ENCODE results near the gene PHF21B.
"Not testable (repeated sequence)": the region's sequence is repeated elsewhere in the genome, so short reads cannot be mapped to it uniquely, and the experiment has no call there.

PHF21B gene

GRCh38 chr22:45053571-45053970 lies 43.8 kb upstream of the PHF21B start:
- H3K4me2 ChIP-seq (ENCODE audit: low read length, poor library complexity, severe bottlenecking): no peak overlapping the region
- H2AK5ac ChIP-seq (ENCODE audit: low read length, severe bottlenecking): no peak overlapping the region
- no peak overlapping the region for H3K4ac ChIP-seq (ENCODE audit: low read depth in 1 of 2, low read length in 2 of 2)
- H2BK12ac ChIP-seq (ENCODE audit: low read length in 2 of 2): no peak overlapping the region
- H3K36me3 ChIP-seq (ENCODE audit: control insufficient read depth in 1 of 2, insufficient read depth in 2 of 2, low read depth in 1 of 2, low read length in 2 of 2): no peaks in the 10 kb centered on the region
- H4K91ac ChIP-seq (ENCODE audit: low read length): no peak overlapping the region
- H2BK5ac ChIP-seq (ENCODE audit: low read depth, low read length, poor library complexity, severe bottlenecking): no peak overlapping the region
- H3K4me3 ChIP-seq (ENCODE audit: insufficient read depth in 1 of 2, low read depth in 1 of 2, low read length in 2 of 2): no peak overlapping the region
- no peaks in the 10 kb centered on the region for H3K79me1 ChIP-seq (replicated peaks; ENCODE audit: low read length, poor library complexity, severe bottlenecking)
- H2BK120ac ChIP-seq (ENCODE audit: low read depth, low read length): no peak overlapping the region
- no peak overlapping the region for H2AFZ ChIP-seq (ENCODE audit: low read depth, low read length)
- peaks cover 45 to 81% of the 10 kb centered on the region in 2 experiments for H3K27me3 ChIP-seq (ENCODE audit: control insufficient read depth in 1 of 2, insufficient read depth in 1 of 2, low read length in 2 of 2)
- H4K8ac ChIP-seq (ENCODE audit: low read length): no peak overlapping the region
- H2BK15ac ChIP-seq (ENCODE audit: low read depth, poor library complexity, severe bottlenecking): no peak overlapping the region
- no peak overlapping the region for H3K27ac ChIP-seq (ENCODE audit: low read length, poor library complexity, severe bottlenecking)
- H3K9me3 ChIP-seq (ENCODE audit: control insufficient read depth, low read length): no peaks in the 10 kb centered on the region
- DNase-seq: no peak
- no peak overlapping the region for H3K14ac ChIP-seq (ENCODE audit: low read length in 2 of 2)
- no peak overlapping the region for H3K18ac ChIP-seq (ENCODE audit: low read depth in 1 of 2, low read length in 2 of 2)
- no peak overlapping the region for H3K23ac ChIP-seq (ENCODE audit: low read length in 2 of 2)
- H3K4me1 ChIP-seq (ENCODE audit: control insufficient read depth, insufficient read depth, low read depth, low read length): no peaks in the 10 kb centered on the region
- 14% methylated on average over 1 of the region's 1 CpG for WGBS
- no peak overlapping the region for H3K9ac ChIP-seq (ENCODE audit: low read length)

GRCh38 chr22:45053094-45053493 lies 43.3 kb upstream of the PHF21B start:
- no peak overlapping the region for H4K91ac ChIP-seq (ENCODE audit: low read length)
- H3K14ac ChIP-seq (ENCODE audit: low read length in 2 of 2): no peak overlapping the region
- no peak overlapping the region for H2AK5ac ChIP-seq (ENCODE audit: low read length, severe bottlenecking)
- no peak overlapping the region for H3K27ac ChIP-seq (ENCODE audit: low read length, poor library complexity, severe bottlenecking)
- H4K8ac ChIP-seq (ENCODE audit: low read length): no peak overlapping the region
- no peaks in the 10 kb centered on the region for H3K36me3 ChIP-seq (ENCODE audit: control insufficient read depth in 1 of 2, insufficient read depth in 2 of 2, low read depth in 1 of 2, low read length in 2 of 2)
- no peak overlapping the region for H3K4me3 ChIP-seq (ENCODE audit: insufficient read depth in 1 of 2, low read depth in 1 of 2, low read length in 2 of 2)
- no peaks in the 10 kb centered on the region for H3K4me1 ChIP-seq (ENCODE audit: control insufficient read depth, insufficient read depth, low read depth, low read length)
- no peaks in the 10 kb centered on the region for H3K79me1 ChIP-seq (replicated peaks; ENCODE audit: low read length, poor library complexity, severe bottlenecking)
- H3K23ac ChIP-seq (ENCODE audit: low read length in 2 of 2): no peak overlapping the region
- H2BK120ac ChIP-seq (ENCODE audit: low read depth, low read length): no peak overlapping the region
- no peak for DNase-seq
- 20% methylated on average over 1 of the region's 1 CpG for WGBS
- H3K9ac ChIP-seq (ENCODE audit: low read length): no peak overlapping the region
- no peak overlapping the region for H3K4me2 ChIP-seq (ENCODE audit: low read length, poor library complexity, severe bottlenecking)
- H3K9me3 ChIP-seq (ENCODE audit: control insufficient read depth, low read length): no peaks in the 10 kb centered on the region
- H2AFZ ChIP-seq (ENCODE audit: low read depth, low read length): no peak overlapping the region
- H2BK12ac ChIP-seq (ENCODE audit: low read length in 2 of 2): no peak overlapping the region
- peaks cover 47 to 81% of the 10 kb centered on the region in 2 experiments for H3K27me3 ChIP-seq (ENCODE audit: control insufficient read depth in 1 of 2, insufficient read depth in 1 of 2, low read length in 2 of 2)
- no peak overlapping the region for H3K4ac ChIP-seq (ENCODE audit: low read depth in 1 of 2, low read length in 2 of 2)
- H3K18ac ChIP-seq (ENCODE audit: low read depth in 1 of 2, low read length in 2 of 2): no peak overlapping the region
- no peak overlapping the region for H2BK15ac ChIP-seq (ENCODE audit: low read depth, poor library complexity, severe bottlenecking)
- H2BK5ac ChIP-seq (ENCODE audit: low read depth, low read length, poor library complexity, severe bottlenecking): no peak overlapping the region

- not testable (repeated sequence) for H4K91ac ChIP-seq (ENCODE audit: low read length); H3K4me2 ChIP-seq (ENCODE audit: low read length, poor library complexity, severe bottlenecking); H4K8ac ChIP-seq (ENCODE audit: low read length); H2BK5ac ChIP-seq (ENCODE audit: low read depth, low read length, poor library complexity, severe bottlenecking); H2BK12ac ChIP-seq (ENCODE audit: low read length in 2 of 2); H2BK15ac ChIP-seq (ENCODE audit: low read depth, poor library complexity, severe bottlenecking); H3K4me1 ChIP-seq (ENCODE audit: control insufficient read depth, insufficient read depth, low read depth, low read length); H3K23ac ChIP-seq (ENCODE audit: low read length in 2 of 2); H3K79me1 ChIP-seq (replicated peaks; ENCODE audit: low read length, poor library complexity, severe bottlenecking); H3K9ac ChIP-seq (ENCODE audit: low read length); H3K14ac ChIP-seq (ENCODE audit: low read length in 2 of 2); H3K4me3 ChIP-seq (ENCODE audit: insufficient read depth in 1 of 2, low read depth in 1 of 2, low read length in 2 of 2); H2BK120ac ChIP-seq (ENCODE audit: low read depth, low read length); H3K36me3 ChIP-seq (ENCODE audit: control insufficient read depth in 1 of 2, insufficient read depth in 2 of 2, low read depth in 1 of 2, low read length in 2 of 2); H2AK5ac ChIP-seq (ENCODE audit: low read length, severe bottlenecking); H3K18ac ChIP-seq (ENCODE audit: low read depth in 1 of 2, low read length in 2 of 2); DNase-seq; H3K27ac ChIP-seq (ENCODE audit: low read length, poor library complexity, severe bottlenecking); H3K4ac ChIP-seq (ENCODE audit: low read depth in 1 of 2, low read length in 2 of 2); H2AFZ ChIP-seq (ENCODE audit: low read depth, low read length); H3K9me3 ChIP-seq (ENCODE audit: control insufficient read depth, low read length)
- 17% methylated on average over 3 of the region's 3 CpGs for WGBS
- H3K27me3 ChIP-seq (ENCODE audit: control insufficient read depth in 1 of 2, insufficient read depth in 1 of 2, low read length in 2 of 2): peaks cover 47 to 82% of the 10 kb centered on the region in 2 experiments
Measured at GRCh38 chr22:45052665-45053064, 42.9 kb upstream of the PHF21B start.

- Histone ChIP-seq H3K27ac (ENCODE audit: low read length, poor library complexity, severe bottlenecking) (no peak overlapping the region), H4K8ac (ENCODE audit: low read length) (no peak overlapping the region), H3K4me3 (ENCODE audit: insufficient read depth in 1 of 2, low read depth in 1 of 2, low read length in 2 of 2) (no peak overlapping the region), H3K18ac (ENCODE audit: low read depth in 1 of 2, low read length in 2 of 2) (no peak overlapping the region), H3K9ac (ENCODE audit: low read length) (no peak overlapping the region), H3K4me2 (ENCODE audit: low read length, poor library complexity, severe bottlenecking) (no peak overlapping the region), H3K23ac (ENCODE audit: low read length in 2 of 2) (no peak overlapping the region), H3K4ac (ENCODE audit: low read depth in 1 of 2, low read length in 2 of 2) (no peak overlapping the region), H2AFZ (ENCODE audit: low read depth, low read length) (no peak overlapping the region), H3K14ac (ENCODE audit: low read length in 2 of 2) (no peak overlapping the region), H3K9me3 (ENCODE audit: control insufficient read depth, low read length) (no peaks in the 10 kb centered on the region), H2BK15ac (ENCODE audit: low read depth, poor library complexity, severe bottlenecking) (no peak overlapping the region), H3K4me1 (ENCODE audit: control insufficient read depth, insufficient read depth, low read depth, low read length) (no peaks in the 10 kb centered on the region), H2BK120ac (ENCODE audit: low read depth, low read length) (no peak overlapping the region), H3K36me3 (ENCODE audit: control insufficient read depth in 1 of 2, insufficient read depth in 2 of 2, low read depth in 1 of 2, low read length in 2 of 2) (no peaks in the 10 kb centered on the region), H2BK5ac (ENCODE audit: low read depth, low read length, poor library complexity, severe bottlenecking) (no peak overlapping the region), H3K79me1 (replicated peaks; ENCODE audit: low read length, poor library complexity, severe bottlenecking) (no peaks in the 10 kb centered on the region), H2BK12ac (ENCODE audit: low read length in 2 of 2) (no peak overlapping the region), H3K27me3 (ENCODE audit: control insufficient read depth in 1 of 2, insufficient read depth in 1 of 2, low read length in 2 of 2) (peaks cover 51 to 86% of the 10 kb centered on the region in 2 experiments), H4K91ac (ENCODE audit: low read length) (no peak overlapping the region), H2AK5ac (ENCODE audit: low read length, severe bottlenecking) (no peak overlapping the region)
- DNase-seq: no peak
- 81% methylated on average over 10 of the region's 10 CpGs for WGBS
Measured at GRCh38 chr22:45051946-45052345, 42.1 kb upstream of the PHF21B start.

All from mesenchymal stem cell (in vitro differentiated cells and primary cell).